Erythroblast (primary cell): Measurements from ENCODE around the gene NLRP3.
"Not testable (repeated sequence)": the region's sequence is repeated elsewhere in the genome, so short reads cannot be mapped to it uniquely, and the experiment has no call there.

Source experiments
- GATA1 ChIP-seq: IDR thresholded peaks from 2 replicates; pipeline ENCODE4 v1.6.1; 2011; ENCODE audit warnings: low read depth, mild to moderate bottlenecking, control low read depth, low read length, moderate library complexity
- POLR2A ChIP-seq: IDR thresholded peaks from 2 replicates; pipeline ENCODE4 v1.6.1; 2011; ENCODE audit warnings: mild to moderate bottlenecking, low read length

DNA sequence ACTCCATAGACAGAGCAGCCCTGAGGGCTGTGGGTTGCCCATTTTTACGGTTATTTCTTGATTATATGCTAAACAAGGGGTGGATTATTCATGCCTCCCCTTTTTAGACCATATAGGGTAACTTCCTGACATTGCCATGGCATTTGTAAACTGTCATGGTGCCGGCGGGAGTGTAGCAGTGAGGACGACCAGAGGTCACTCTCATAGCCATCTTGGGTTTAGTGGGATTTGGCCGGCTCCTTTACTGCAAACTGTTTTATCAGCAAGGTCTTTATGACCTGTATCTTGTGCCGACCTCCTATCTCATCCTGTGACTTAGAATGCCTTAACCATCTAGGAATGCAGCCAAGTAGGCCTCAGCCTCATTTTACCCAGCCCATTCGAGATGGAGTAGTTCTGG is 38.3 kb upstream of the NLRP3 start:
- TF ChIP-seq POLR2A, GATA1: not testable (repeated sequence)
